Naive thymus-derived CD4-positive, alpha-beta T cell (primary cell): Measurements from ENCODE around the gene PLPP3. TPM values are rescaled to one million over a fixed set of nuclear protein-coding genes. Genes with fewer than 3 reads are reported as not detected.
"Not testable (repeated sequence)": the region's sequence is repeated elsewhere in the genome, so short reads cannot be mapped to it uniquely, and the experiment has no call there.

Source experiments
- ATAC-seq: fragments of 150-1000 bp; cut with Tn5 transposase; 2 replicates; pipeline ENCODE4 v1.10.0; 2021; ENCODE audit warnings: mild to moderate bottlenecking, moderate library complexity
- CTCF ChIA-PET: fragments of 350-600 bp; sonication (Branson Sonifier 250); formaldehyde crosslinking; loops from one replicate; lab custom pipeline; 2021; ENCODE audit warnings: antibody characterized with exemption; lab: Charles Lee
- POLR2A ChIA-PET: fragments of 350-600 bp; sonication (Branson Sonifier 250); formaldehyde crosslinking; loops from one replicate; lab custom pipeline; 2021; ENCODE audit warnings: antibody characterized with exemption, inconsistent platforms; lab: Charles Lee
- DNase-seq, 9 donors: peaks; one replicate each; pipeline versions ENCODE4 v3.0.0 to v3.0.0-alpha.2; 2020 to 2022; ENCODE audit warnings: mixed read lengths in 1 of 9
- H3K27ac ChIP-seq: one replicate; pipeline ENCODE4 v1.7.0; 2013; ENCODE audit warnings: mild to moderate bottlenecking, low read depth, low read length, moderate library complexity
- H3K27me3 ChIP-seq, 2 donors: one replicate each; pipeline ENCODE4 v1.7.0; 2013; ENCODE audit warnings: low read length in 2 of 2, mild to moderate bottlenecking in 2 of 2, moderate library complexity in 2 of 2; ENCODE audit not compliant: control insufficient read depth in 2 of 2, insufficient read depth in 2 of 2
- H3K36me3 ChIP-seq, 3 experiments: 1 replicate in 2 of 3; 2 replicates in 1 of 3; pipeline ENCODE4 v1.7.0; 2013; ENCODE audit warnings: low read length in 3 of 3, mild to moderate bottlenecking in 3 of 3, moderate library complexity in 1 of 3; ENCODE audit not compliant: insufficient read depth in 3 of 3, control insufficient read depth in 2 of 3
- H3K4me1 ChIP-seq, 2 donors: one replicate each; pipeline ENCODE4 v1.7.0; 2013; ENCODE audit warnings: low read length in 2 of 2, mild to moderate bottlenecking in 2 of 2, moderate library complexity in 1 of 2; ENCODE audit not compliant: control insufficient read depth in 2 of 2, insufficient read depth in 2 of 2
- H3K4me3 ChIP-seq: 2 replicates; pipeline ENCODE4 v1.7.0; 2013; ENCODE audit warnings: mild to moderate bottlenecking, low read length
- H3K9me3 ChIP-seq, 3 experiments: 1 replicate in 2 of 3; 2 replicates in 1 of 3; pipeline ENCODE4 v1.7.0; 2013; ENCODE audit warnings: low read length in 3 of 3; ENCODE audit not compliant: control insufficient read depth in 2 of 3
- H3K27ac Mint-ChIP-seq, 9 donors: one replicate each; pipeline ENCODE4 v1.8.0; 2020 to 2022; ENCODE audit warnings: mixed read lengths in 9 of 9, mild to moderate bottlenecking in 8 of 9, moderate library complexity in 5 of 9, inconsistent platforms in 2 of 9
- H3K27me3 Mint-ChIP-seq, 5 donors: one replicate each; pipeline ENCODE4 v1.8.0; 2021 to 2022; ENCODE audit warnings: mixed read lengths in 5 of 5, mild to moderate bottlenecking in 1 of 5
- H3K36me3 Mint-ChIP-seq, 5 donors: one replicate each; pipeline ENCODE4 v1.8.0; 2020 to 2022; ENCODE audit warnings: mixed read lengths in 5 of 5, mild to moderate bottlenecking in 3 of 5, inconsistent platforms in 1 of 5
- H3K4me1 Mint-ChIP-seq, 7 donors: one replicate each; pipeline ENCODE4 v1.8.0; 2020 to 2022; ENCODE audit warnings: mixed read lengths in 7 of 7, mild to moderate bottlenecking in 3 of 7, inconsistent platforms in 1 of 7
- H3K4me3 Mint-ChIP-seq, 10 donors: one replicate each; pipeline ENCODE4 v1.8.0; 2020 to 2022; ENCODE audit warnings: mild to moderate bottlenecking in 10 of 10, mixed read lengths in 10 of 10, moderate library complexity in 6 of 10, inconsistent platforms in 2 of 10
- H3K9me3 Mint-ChIP-seq, 11 donors: one replicate each; pipeline ENCODE4 v1.8.0; 2020 to 2022; ENCODE audit warnings: mixed read lengths in 11 of 11, mild to moderate bottlenecking in 4 of 11, inconsistent platforms in 1 of 11, moderate library complexity in 1 of 11
- intact Hi-C, 2 donors: fragments of 100-400 bp; cut with micrococcal nuclease; formaldehyde crosslinking; loops; one replicate each; pipeline ENCODE4 v1.15.1; 2023
- polyA plus RNA-seq, 2 donors: library from polyadenylated mRNA; unstranded; fragments of 300-500 nt; fragmentation: Illumina TruSeq; gene quantifications; one replicate each; pipeline ENCODE4 v1.2.3, GENCODE V29; 2021
- total RNA-seq, 6 experiments: library from RNA in 5 of 6; stranded (reverse) in 5 of 6; gene quantifications; 1 replicate in 5 of 6; 2 replicates in 1 of 6; pipeline ENCODE4 v1.2.3 and lab custom pipeline; 2021 to 2026

The PLPP3 gene
- total and polyA plus RNA-seq, 7 experiments from 2014 or later = 0.16 to 0.30 TPM; not detected in 5

- CTCF ChIA-PET, H3K4me3 Mint-ChIP-seq, POLR2A ChIA-PET, H3K27ac ChIP-seq, H3K27me3 Mint-ChIP-seq, H3K9me3 ChIP-seq, intact Hi-C loops, DNase-seq, H3K36me3 Mint-ChIP-seq, H3K4me1 ChIP-seq, H3K27ac Mint-ChIP-seq, H3K4me1 Mint-ChIP-seq, H3K27me3 ChIP-seq, H3K36me3 ChIP-seq, H3K4me3 ChIP-seq, ATAC-seq: not testable (repeated sequence)
- H3K9me3 Mint-ChIP-seq = peaks cover 4 to 34% (median 13%) of the 10 kb centered on the region in 11 donors
These were observed 31.4 kb upstream of the PLPP3 start for GRCh38 chr1:56610770-56611169.

GRCh38 chr1:56610097-56610496 lies 30.7 kb upstream of the PLPP3 start:
- DNase-seq, H3K36me3 ChIP-seq, H3K4me3 ChIP-seq, intact Hi-C loops, POLR2A ChIA-PET, H3K36me3 Mint-ChIP-seq, ATAC-seq, H3K27me3 ChIP-seq, H3K4me3 Mint-ChIP-seq, CTCF ChIA-PET, H3K27ac ChIP-seq, H3K27ac Mint-ChIP-seq, H3K4me1 ChIP-seq, H3K9me3 ChIP-seq, H3K4me1 Mint-ChIP-seq: not testable (repeated sequence)
- H3K9me3 Mint-ChIP-seq = peaks cover 3 to 34% (median 10%) of the 10 kb centered on the region in 11 donors
- H3K27me3 Mint-ChIP-seq = peaks cover 0 to 10% (median 9%) of the 10 kb centered on the region in 5 donors

- H3K36me3 ChIP-seq, H3K9me3 ChIP-seq, H3K4me3 Mint-ChIP-seq, POLR2A ChIA-PET, H3K4me1 Mint-ChIP-seq, intact Hi-C loops, ATAC-seq, H3K27me3 Mint-ChIP-seq, H3K27ac Mint-ChIP-seq, H3K27ac ChIP-seq, DNase-seq, CTCF ChIA-PET, H3K36me3 Mint-ChIP-seq, H3K27me3 ChIP-seq, H3K4me1 ChIP-seq, H3K4me3 ChIP-seq: not testable (repeated sequence)
- H3K9me3 Mint-ChIP-seq = peaks cover 0 to 30% (median 7%) of the 10 kb centered on the region in 11 donors
These were observed 16.2 kb upstream of the PLPP3 start for GRCh38 chr1:56595397-56596191.

GRCh38 chr1:56591909-56592308 lies 12.5 kb upstream of the PLPP3 start:
- Histone ChIP-seq H3K27me3 (no peaks in the 10 kb centered on the region), H3K9me3 (no peaks in the 10 kb centered on the region), H3K27ac (no peak overlapping the region), H3K36me3 (no peaks in the 10 kb centered on the region), H3K4me1 (no peaks in the 10 kb centered on the region), H3K4me3 (no peak overlapping the region)
- ChIA-PET CTCF (no interaction called here), POLR2A (no interaction called here)
- intact Hi-C loops = no loop called here
- Mint-ChIP-seq H3K27me3 (peaks cover 0 to 2% (median 0%) of the 10 kb centered on the region in 5 donors), H3K36me3 (no peaks in the 10 kb centered on the region), H3K9me3 (peaks cover 0 to 25% (median 5%) of the 10 kb centered on the region in 11 donors), H3K4me3 (no peak overlapping the region), H3K27ac (no peak overlapping the region), H3K4me1 (no peaks in the 10 kb centered on the region)
- ATAC-seq (no peak), DNase-seq (no peak)

- no peak overlapping the region for H3K27ac ChIP-seq
- no peak for ATAC-seq
- no peak overlapping the region for H3K4me3 Mint-ChIP-seq
- H3K27me3 ChIP-seq = no peaks in the 10 kb centered on the region
- H3K4me1 Mint-ChIP-seq = no peaks in the 10 kb centered on the region
- H3K4me3 ChIP-seq = no peak overlapping the region
- ChIA-PET POLR2A (no interaction called here), CTCF (no interaction called here)
- DNase-seq = no peak
- H3K36me3 Mint-ChIP-seq = no peaks in the 10 kb centered on the region
- H3K4me1 ChIP-seq = no peaks in the 10 kb centered on the region
- H3K27me3 Mint-ChIP-seq = peaks cover 0 to 5% (median 4%) of the 10 kb centered on the region in 5 donors
- no peaks in the 10 kb centered on the region for H3K9me3 ChIP-seq
- H3K9me3 Mint-ChIP-seq = peaks cover 0 to 21% (median 4%) of the 10 kb centered on the region in 11 donors
- no peak overlapping the region for H3K27ac Mint-ChIP-seq
- intact Hi-C loops = no loop called here
- H3K36me3 ChIP-seq = no peaks in the 10 kb centered on the region
These were observed 11.2 kb upstream of the PLPP3 start for GRCh38 chr1:56590520-56591011.

- DNase-seq = no peak
- no peaks in the 10 kb centered on the region for H3K27me3 ChIP-seq
- no peaks in the 10 kb centered on the region for H3K4me1 ChIP-seq
- H3K9me3 ChIP-seq = no peaks in the 10 kb centered on the region
- Mint-ChIP-seq H3K27me3 (peaks cover 0 to 5% (median 4%) of the 10 kb centered on the region in 5 donors), H3K27ac (no peak overlapping the region), H3K36me3 (no peaks in the 10 kb centered on the region), H3K4me1 (no peaks in the 10 kb centered on the region), H3K4me3 (no peak overlapping the region), H3K9me3 (peaks cover 0 to 22% (median 4%) of the 10 kb centered on the region in 11 donors)
- ChIA-PET POLR2A (no interaction called here), CTCF (no interaction called here)
- intact Hi-C loops = loop anchor here in 1 of 2 donors (5.0 to 10.0 kb wide), 2 partner anchors 885 to 1637 kb away; no protein-coding TSS in a partner anchor
- no peak overlapping the region for H3K27ac ChIP-seq
- H3K4me3 ChIP-seq = no peak overlapping the region
- ATAC-seq = no peak
- H3K36me3 ChIP-seq = no peaks in the 10 kb centered on the region
These were observed 10.0 kb upstream of the PLPP3 start for GRCh38 chr1:56589369-56589768.

- no peaks in the 10 kb centered on the region for H3K4me1 ChIP-seq
- H3K4me3 ChIP-seq = no peak overlapping the region
- DNase-seq = no peak
- Mint-ChIP-seq H3K27ac (no peak overlapping the region), H3K36me3 (no peaks in the 10 kb centered on the region), H3K27me3 (peaks cover 0 to 7% (median 5%) of the 10 kb centered on the region in 5 donors), H3K9me3 (peaks cover 0 to 17% (median 0%) of the 10 kb centered on the region in 11 donors), H3K4me1 (no peaks in the 10 kb centered on the region), H3K4me3 (no peak overlapping the region)
- no peak overlapping the region for H3K27ac ChIP-seq
- no peaks in the 10 kb centered on the region for H3K36me3 ChIP-seq
- intact Hi-C loops = loop anchor here in 1 of 2 donors (5.0 to 10.0 kb wide), 2 partner anchors 882 to 1634 kb away; no protein-coding TSS in a partner anchor
- POLR2A ChIA-PET = no interaction called here
- H3K9me3 ChIP-seq = no peaks in the 10 kb centered on the region
- no peaks in the 10 kb centered on the region for H3K27me3 ChIP-seq
- CTCF ChIA-PET = no interaction called here
- ATAC-seq = no peak
These were observed 7.1 kb upstream of the PLPP3 start for GRCh38 chr1:56586502-56586901.
